Measurements from ENCODE around the gene TM7SF2.
"Not testable (repeated sequence)": the region's sequence is repeated elsewhere in the genome, so short reads cannot be mapped to it uniquely, and the experiment has no call there.

Gene TM7SF2

DNA sequence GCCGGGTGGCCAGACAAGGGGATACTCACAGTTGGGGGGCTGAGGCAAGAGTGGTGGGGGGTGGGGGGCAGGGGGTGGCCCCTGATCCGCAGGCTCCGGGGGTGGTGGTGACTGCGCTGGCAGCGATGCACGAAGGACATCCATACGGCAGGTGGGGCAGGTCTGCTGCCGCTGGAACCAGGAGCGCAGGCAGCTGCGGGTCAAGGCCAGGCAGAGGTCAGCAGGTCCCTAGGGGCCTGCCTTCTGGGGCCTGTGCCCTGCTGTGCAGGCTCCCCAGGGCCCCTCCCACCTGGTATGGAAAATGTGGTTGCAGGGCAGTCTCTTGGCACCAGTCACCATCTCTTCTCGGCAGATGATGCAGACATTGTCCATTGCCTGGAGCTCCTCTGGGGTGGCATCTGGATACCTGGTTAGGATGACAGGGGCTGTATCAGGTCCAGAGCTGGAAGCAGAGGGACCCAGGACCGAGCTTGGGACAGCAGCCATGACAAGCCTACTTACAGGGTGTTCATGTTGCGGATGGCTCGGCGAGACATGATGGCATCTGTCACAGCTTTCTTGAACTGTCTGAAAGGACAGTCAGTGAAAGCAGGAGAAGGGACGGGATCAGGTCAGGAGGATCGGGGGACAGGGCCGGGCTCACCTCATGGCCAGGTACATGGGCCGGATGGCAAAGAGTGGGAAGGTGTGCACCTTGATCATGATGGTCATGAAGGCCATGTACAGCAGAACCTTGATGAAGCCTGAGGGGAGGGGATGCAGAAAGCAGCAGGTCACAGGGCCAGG, 19.2 kb downstream of the TM7SF2 start:
- no peak for DNase-seq (ENCODE audit: low spot score)

DNA sequence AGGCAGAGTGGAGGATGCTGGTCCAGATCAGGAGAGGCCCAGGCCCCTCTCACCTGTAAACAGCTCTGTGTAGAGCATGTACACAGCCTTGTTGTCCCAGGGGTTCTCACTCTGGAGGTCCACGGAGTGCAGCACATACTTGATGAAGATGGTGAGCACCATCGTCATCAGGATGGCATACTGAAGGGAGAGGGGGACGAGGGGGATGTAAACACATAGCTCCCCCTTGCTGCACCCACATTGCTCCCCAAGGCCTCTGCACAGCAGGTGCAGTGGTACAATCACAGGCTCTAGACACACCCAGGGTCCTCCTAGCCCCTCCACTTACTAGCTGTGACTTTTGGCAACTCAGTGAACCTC, 19.7 kb downstream of the TM7SF2 start:
- DNase-seq (ENCODE audit: low spot score): no peak

DNA sequence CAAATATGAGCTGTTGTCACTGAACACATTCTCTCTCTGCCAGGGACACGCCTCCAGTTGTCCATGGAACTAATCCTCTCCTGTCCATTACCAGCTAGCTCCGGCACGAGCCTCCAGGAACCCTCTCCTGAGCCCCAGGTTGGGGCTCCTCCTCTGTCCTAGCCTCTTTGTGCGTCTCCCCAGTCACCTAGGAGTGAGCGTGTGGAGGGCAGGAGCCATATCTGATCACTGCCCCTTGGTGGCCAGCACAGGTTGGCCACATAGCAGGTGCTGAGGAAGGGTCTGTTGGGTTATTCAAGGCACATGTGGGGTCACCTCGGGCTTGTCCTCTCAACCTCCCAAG, 20.2 kb downstream of the TM7SF2 start:
- no peak for DNase-seq (ENCODE audit: low spot score)

DNA sequence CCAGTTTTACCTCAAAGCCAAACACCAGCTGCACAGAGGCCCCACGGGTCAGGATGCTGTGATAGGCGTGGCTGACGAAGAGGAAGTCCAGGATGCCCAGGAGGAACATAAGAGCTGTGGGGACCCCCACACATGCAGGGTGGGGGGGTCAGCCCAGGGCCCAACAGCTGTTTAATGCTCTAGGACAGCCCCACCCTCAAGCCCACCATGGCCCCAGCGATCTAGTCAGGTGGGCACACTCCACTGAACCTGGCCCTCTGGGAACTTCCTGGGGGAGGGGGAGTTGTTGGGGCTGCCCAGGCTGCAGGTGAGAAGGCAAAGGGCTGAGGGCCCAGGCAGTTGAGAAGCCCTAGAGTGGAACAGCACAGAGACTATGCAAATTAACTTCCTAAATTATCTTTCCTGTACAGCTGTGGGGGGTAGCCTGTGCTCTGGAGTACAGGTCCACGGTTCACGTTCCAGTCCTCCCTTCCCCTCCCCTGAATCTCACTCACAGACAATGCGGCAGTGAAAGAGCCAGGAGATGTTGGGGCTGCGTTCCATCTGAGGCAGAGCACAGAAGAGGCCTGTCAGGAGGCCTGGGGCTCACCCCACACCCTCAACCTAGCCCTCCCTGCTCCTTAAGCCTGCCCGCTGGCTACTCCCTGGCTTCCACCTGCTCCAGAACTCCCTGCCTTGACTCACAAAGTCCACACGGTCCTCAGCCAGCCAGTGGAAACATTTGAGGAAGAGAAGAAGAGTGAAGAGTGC, 20.7 kb downstream of the TM7SF2 start:
- peak; percentile 84 for DNase-seq (ENCODE audit: low spot score)

DNA sequence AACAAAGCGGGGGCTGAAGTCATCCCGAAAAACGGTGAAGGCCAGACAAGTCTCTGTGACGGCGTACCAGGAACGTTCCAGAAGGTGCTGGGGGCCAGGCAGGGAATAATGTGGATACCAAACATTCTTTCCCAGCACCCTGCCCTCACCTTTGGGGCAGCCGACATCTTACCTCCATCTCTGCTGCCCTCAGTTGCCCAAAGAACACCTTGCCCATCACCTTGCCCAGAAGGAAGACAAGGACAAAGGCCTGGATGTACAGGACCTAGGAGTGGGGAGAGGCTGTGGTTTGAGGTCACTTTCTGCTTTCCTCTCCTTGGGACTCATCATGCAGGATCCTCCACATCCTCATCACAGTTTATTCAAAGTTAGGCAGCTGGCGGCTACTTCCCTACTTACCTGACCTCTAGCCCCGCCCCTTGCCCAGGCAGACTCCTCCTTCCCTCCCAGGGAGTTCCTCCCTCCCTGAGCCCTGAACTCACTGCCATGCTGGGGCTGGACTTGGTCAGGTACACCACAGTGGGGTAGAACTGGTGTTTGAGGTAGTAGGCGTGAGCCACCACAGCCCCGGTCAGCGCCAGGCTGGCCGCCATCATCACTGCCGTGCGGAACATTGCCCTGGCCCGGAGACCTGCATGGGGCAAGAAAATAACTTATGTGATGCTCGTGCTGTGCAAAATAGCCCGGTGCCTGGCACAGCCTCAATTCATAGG, 21.5 kb downstream of the TM7SF2 start:
- DNase-seq (ENCODE audit: low spot score): peak; percentile 84

DNA sequence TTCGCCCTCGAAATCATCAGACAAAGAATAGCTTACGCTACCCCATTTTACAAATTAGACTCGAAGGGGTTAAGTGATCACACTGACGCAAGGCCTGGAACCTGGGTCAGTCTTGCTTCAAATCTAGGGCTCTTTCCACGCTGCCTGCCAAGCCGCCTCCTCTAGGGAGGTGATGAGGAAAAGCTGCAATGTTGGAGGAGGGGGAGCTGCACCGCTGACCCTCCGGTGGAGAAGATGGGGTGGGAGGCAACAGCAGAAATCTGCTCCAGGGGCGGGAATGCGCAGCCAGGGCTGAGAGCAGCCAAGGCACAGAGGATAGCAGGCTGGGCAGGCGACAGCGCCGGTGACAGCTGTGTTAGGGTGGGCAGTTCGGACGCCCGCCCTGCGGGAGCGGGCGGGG, 22.1 kb downstream of the TM7SF2 start:
- no peak for DNase-seq (ENCODE audit: low spot score)

DNA sequence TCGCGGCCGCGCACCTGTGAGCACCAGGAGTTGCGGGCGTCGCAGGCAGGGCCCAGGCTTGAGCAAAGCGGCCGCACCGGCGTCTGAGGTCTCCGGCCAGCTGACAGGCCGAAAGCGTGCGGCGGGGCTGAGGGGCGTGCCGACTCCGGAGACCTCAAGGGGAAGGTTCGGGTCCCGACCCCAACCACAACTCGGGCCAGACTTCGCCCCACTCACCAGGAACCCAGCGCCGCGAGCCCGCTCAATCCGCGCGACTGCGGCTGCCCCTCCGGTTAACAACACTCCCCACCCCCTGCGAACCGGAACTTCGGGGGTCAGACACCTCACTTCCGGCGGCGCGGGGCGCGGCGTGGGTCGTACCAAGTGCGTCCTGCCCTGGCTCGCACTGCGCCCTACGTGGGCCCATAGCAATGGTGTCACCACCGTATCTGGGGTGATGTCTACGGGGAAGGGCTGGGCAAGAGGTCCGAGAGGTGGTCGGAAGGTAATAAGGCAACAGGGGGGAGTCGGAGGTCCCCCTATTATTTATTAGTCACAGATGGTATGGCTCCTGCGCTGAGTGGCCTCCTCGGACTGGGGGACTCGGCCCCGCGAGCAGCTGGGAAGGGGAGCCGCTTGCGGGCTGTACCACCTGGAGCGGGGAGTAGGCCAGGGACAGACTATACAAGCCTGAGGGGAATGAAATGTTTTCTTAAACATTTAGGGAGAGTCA, 22.7 kb downstream of the TM7SF2 start, which contains the start of gene SYVN1:
SYVN1 (minus strand) TSS at position 280 of the 712 bp plus-strand sequence. CDS start 918 bp downstream, outside the sequence.
- peak; percentile 92 for DNase-seq (ENCODE audit: low spot score)

DNA sequence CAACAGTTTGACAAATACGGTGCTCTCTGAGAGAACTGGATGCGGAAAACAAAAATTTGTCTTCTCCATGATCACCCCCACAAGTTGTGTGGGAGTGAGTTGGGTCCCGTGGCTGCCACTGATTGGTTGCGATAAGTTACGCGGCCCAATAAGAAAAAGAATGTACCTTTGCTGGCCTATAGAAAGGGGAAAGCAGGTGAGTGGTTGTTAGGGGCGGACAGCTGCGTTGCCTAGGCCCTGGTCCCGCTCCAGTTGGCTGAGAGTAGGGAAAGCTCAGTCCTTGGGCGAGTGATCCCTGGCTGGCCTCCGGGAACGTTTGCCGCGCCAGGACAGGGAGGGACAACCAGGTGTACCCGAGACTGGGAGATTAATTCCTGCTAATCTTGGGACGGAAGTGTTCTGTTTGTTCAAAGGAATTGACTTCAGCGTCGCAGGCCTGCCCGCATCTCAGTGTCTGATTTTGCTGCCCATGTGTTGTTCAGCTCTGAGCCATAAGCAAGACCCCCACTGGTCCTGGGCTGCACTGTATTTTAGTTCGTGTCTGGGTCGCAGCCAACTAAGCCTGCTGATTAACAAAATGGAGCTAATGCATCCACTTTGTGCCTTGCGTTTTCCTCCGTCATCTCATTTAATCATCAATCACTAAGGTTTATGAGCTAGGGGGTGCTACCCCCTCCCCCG, 23.4 kb downstream of the TM7SF2 start:
- peak; percentile 96 for DNase-seq (ENCODE audit: low spot score)

DNA sequence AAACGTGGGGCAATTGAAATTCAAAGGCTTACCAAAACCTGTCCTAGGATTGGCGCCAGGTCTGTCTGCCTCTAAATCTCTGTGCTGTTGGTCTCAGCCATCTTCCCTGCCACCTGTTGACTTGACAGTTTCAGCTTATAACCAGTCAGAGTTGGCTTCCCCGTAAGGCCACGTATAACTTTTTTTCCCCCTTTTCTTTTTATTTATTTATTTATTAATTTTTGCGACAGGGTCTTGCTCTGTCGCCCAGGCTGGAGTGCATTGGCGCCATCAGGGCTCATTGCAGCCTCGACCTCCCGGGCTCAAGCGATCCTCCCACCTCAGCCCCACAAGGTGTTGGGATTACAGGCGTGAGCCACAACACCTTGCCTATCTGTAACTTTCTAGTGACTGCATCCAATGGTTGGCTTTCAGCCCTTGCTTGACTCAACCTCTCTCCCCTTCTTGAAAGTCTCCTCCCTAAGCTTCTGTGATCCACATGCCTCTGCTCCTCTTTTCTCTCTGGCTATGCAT, 24.0 kb downstream of the TM7SF2 start:
- DNase-seq (ENCODE audit: low spot score): no peak

DNA sequence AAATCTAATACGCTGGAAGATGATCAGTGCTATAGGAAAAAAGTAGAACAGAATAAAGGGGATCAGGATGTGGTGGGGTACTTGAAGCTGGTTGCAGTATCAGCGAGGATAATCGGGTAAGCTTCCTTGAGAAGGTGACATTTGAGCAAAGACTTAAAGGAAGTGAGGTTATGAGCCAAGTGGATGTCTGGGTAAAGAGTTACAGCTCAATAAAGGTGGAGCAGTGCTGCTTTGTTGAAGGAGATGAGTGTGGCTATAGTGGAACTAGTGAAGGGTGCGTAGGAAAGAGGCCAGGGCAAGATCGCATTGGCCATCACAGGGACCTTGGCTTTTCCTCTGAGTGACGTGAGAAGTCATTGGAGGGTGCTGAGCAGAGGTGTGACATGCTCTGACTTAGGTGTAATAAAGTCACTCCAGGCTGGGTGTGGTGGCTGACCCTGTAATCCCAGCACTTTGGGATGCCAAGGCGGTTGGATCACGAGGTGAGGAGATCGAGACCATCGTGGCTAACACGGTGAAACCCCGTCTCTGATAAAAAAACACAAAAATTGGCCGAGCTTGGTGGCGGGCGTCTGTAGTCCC, 24.9 kb downstream of the TM7SF2 start:
- no peak for DNase-seq (ENCODE audit: low spot score)

DNA sequence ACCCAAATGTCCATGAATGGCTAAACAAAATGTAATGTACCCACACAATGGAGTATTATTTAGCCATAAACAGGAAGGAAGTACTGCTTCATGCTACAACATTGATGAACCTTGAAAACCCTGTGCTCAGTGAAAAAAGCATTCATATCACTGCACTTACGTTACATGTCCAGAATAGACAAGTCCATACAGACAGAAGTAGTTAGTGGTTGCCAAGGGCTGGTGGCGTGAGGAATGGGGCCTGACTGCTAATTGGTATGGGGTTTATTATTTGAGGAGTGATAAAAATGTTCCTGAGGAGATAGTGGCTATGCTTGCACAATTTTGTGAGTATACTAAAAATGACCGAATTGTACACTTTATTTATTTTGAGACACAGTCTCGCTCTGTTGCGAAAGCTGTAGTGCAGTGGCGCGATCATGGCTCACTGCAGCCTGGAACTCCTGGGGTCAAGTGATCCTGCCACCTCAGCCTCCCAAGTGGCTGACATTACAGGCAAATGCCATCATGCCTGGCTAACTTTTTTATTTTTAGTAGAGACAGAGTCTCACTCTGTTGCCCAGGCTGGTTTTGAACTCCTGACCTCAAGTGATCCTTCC, 30.3 kb downstream of the TM7SF2 start:
- no peak for DNase-seq (ENCODE audit: low spot score)

DNA sequence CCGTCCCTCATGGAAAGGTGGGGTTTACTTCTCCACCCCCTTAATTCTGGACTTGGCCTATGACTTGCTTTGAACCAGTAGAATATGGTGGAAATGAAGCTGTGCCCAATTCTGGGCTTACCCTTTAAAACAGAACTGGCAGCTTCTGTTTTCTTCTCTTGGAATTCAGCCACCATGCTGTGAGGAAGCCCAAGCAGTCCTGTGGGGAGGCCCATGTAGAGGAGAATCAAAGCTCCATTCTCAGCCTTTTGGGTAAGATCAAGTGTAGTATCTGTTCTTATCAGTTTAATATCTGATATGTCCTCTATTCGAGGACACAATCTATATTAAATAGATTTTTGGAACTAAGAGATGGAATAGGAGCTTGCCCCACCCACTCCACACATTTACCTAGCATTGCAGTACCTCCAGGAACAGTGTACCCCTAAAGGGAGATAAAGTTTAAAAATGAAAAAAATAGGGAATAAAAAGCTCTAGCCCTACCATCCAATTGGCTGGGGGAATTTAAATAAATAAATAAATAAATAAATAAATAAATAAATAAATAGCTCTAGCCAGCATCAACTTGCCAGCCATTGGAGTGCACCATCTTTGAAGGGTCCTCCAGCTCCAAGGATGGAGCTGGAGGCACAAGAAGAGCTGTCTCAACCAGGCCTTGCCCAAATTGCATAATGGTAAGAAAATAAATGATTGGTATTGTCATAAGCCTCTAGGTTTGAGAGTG, 35.8 kb downstream of the TM7SF2 start:
- DNase-seq (ENCODE audit: low spot score): no peak

DNA sequence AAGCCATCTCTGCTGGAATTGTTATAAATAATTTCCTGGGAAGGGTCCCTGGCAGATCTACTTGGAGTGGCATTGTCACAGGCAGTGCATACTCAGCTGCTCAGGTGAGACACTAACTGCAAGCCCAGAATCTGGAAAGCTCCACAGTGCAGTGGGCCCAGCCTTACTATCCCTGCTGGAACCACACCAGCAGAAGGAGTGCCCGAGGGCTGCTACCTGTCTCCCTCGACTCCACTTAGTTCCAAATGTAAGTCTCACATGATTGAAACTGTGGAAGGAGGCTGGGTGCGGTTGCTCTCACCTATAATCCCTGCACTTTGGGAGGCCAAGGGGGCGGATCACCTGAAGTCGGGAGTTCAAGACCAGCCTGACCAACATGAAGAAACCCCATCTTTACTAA, 37.0 kb downstream of the TM7SF2 start:
- no peak for DNase-seq (ENCODE audit: low spot score)

DNA sequence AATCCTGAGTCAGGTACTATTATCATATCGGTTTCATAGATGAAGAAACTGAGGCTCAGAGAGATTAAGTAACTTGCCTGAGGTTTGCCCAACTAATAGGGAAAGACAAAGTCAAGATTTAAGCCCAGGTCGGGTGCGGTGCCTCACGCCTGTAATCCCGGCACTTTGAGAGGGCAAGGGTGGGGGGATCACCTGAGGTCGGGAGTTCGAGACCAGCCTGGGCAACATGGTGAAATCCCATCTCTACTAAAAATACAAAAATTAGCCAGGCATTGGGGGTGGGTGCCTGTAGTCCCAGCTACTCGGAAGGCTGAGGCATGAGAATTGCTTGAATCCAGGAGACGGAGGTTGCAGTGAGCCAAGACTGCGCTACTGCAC, 38.4 kb downstream of the TM7SF2 start:
- not testable (repeated sequence) for DNase-seq (ENCODE audit: low spot score)

DNA sequence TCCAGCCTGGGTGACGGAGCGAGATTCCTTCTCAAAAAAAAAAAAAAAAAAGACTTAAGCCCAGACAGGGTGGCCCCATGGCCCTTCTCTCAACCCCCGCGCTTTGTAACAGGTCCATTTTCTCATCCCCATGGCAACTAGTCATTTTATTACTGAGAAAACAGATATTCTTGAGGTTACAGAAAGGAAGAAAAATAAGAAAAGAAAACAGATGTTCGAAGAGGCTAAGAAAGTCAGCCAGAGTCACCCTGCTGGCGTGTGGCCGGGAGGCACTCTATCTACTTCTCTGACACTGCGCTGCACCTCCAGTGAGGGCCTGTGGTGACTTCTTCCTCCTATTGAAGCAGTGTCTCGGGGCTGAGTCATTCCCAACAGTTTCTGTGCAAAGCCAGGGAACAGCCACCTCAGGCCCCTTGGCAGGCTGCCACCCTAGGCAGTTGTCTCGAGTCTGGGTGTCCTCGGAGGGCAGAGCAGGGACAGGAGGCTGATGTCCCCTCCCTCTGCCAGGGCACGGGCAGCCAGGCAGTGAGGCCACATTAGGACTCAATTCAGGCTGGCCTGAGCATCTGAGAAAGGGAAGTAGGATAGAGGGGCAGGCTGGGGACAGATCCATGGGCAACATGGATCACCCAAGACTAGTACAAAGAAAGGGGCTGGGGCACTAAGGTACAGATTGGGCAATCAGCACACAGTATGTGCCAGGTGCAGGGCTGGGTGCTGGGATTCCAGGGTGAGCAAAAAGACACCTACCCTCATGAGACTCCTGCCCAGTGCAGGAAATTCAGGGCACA, 39.0 kb downstream of the TM7SF2 start:
- DNase-seq (ENCODE audit: low spot score): no peak

DNA sequence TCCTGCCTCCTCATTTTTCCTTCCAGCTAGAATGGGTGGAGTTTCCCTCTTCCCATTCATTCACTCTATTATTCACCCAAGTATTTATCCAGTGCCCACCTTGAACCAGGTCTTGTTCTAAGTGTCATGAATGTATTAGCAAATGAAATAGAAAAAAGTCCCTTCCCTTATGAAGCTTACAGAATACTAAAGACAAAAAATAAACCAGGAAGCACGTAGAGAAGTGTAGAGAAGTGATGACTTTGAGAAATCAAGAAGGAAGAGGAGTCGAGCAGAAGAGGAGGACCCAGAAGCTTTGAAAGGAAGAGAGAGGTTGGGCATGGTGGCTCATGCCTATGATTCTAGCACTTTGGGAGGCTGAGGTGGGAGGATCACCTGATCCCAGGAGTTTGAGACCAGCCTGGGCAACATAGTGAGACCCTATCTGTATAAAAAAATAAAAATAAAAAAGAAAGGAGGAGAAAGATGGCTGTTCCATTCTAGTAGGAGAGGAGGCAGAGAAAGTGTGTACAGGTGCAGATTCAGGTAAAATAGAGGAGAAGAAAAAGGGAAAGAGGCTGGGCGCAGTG, 39.7 kb downstream of the TM7SF2 start:
- no peak for DNase-seq (ENCODE audit: low spot score)

DNA sequence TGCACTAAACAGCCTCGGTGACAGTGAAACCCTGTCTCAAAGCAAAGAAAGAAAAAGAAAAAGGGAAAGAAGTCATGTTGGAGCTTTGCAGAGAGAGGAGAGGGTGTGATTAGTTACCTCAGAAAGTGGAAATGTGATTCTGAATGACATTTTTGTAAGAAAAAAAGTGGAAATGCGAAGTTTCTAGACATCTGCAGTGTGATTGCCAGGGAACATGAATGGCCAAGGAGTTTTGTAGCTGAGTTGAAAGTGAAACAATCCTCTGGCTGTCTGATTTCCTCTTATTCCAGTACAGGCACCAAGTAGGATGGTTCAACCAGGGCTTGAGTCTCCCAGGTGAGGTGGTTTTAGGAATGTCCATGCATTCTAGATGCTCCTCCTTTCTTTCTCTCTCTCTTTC, 40.5 kb downstream of the TM7SF2 start:
- DNase-seq (ENCODE audit: low spot score): no peak

DNA sequence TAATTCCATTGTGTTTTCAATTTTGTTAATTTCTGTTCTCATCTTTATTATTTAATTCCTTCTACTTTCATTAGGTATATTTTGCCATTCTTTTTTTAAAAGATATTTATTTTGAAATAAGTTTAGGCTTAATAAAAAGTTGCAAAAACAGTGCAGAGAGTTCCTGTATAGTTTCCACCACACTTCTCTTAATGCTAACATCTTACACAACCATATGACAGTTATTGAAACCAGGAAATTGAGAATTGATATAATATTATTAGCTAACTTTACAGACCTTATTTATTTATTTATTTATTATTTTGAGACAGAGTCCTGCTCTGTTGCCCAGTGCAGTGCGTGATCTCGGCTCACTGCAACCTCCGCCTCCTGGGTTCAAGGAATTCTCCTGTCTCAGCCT, 44.6 kb downstream of the TM7SF2 start:
- DNase-seq (ENCODE audit: low spot score): no peak

DNA sequence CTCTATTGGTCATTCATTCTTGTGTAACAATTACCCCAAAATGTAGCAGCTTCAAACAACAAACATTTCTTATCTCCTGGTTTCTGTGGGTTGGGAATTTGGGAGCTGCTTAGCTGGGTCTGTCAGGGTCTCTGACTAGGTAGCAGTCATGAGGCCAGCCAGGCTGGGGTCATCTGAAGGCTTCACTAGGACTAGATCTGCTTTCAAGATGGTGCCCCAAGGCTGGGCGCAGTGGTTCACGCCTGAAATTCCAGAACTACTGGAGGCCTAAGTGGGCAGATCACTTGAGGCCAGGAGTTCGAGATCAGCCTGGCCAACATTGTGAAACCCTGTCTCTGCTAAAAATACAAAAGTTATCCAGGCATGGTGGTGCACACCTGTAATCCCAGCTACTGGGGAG, 45.3 kb downstream of the TM7SF2 start:
- DNase-seq (ENCODE audit: low spot score): no peak
